ENCODE data around the gene PTCH1. TPM values are rescaled to one million over a fixed set of nuclear protein-coding genes. Genes with fewer than 3 reads are reported as not detected.

PTCH1 gene
- total RNA-seq, 1 donor from 2014 or later = 57.9 TPM

GRCh38 chr9:95463148-95464060 is 53.4 kb downstream of the PTCH1 start:
- DNase-seq (ENCODE audit: low spot score) = no peak

- DNase-seq (ENCODE audit: low spot score) = peak; percentile 78
Observed at GRCh38 chr9:95462249-95463147, 54.3 kb downstream of the PTCH1 start.

GRCh38 chr9:95461448-95462248 is 55.1 kb downstream of the PTCH1 start:
- no peak for DNase-seq (ENCODE audit: low spot score)

GRCh38 chr9:95460518-95461164 is 56.1 kb downstream of the PTCH1 start:
- DNase-seq (ENCODE audit: low spot score) = no peak

- no peak for DNase-seq (ENCODE audit: low spot score)
Observed at GRCh38 chr9:95459851-95460517, 56.8 kb downstream of the PTCH1 start.

GRCh38 chr9:95459178-95459577 is 57.6 kb downstream of the PTCH1 start:
- DNase-seq (ENCODE audit: low spot score) = no peak

GRCh38 chr9:95458666-95459065 is 58.1 kb downstream of the PTCH1 start:
- DNase-seq (ENCODE audit: low spot score) = no peak

GRCh38 chr9:95457769-95458168 is 59.0 kb downstream of the PTCH1 start:
- DNase-seq (ENCODE audit: low spot score) = no peak

- DNase-seq (ENCODE audit: low spot score) = no peak
Observed at GRCh38 chr9:95455714-95456113, 61.1 kb downstream of the PTCH1 start.

GRCh38 chr9:95452176-95452575 is 64.6 kb downstream of the PTCH1 start:
- no peak for DNase-seq (ENCODE audit: low spot score)

GRCh38 chr9:95451065-95451426 is 65.7 kb downstream of the PTCH1 start:
- no peak for DNase-seq (ENCODE audit: low spot score)

- no peak for DNase-seq (ENCODE audit: low spot score)
Observed at GRCh38 chr9:95450171-95451064, 66.4 kb downstream of the PTCH1 start.

GRCh38 chr9:95449016-95449415 is 67.8 kb downstream of the PTCH1 start:
- no peak for DNase-seq (ENCODE audit: low spot score)

GRCh38 chr9:95447660-95448420 is 68.9 kb downstream of the PTCH1 start:
- no peak for DNase-seq (ENCODE audit: low spot score)

- DNase-seq (ENCODE audit: low spot score) = no peak
Observed at GRCh38 chr9:95446984-95447383, 69.8 kb downstream of the PTCH1 start.

- DNase-seq (ENCODE audit: low spot score) = no peak
Observed at GRCh38 chr9:95446259-95446658, 70.5 kb downstream of the PTCH1 start.

GRCh38 chr9:95444160-95444559 is 72.6 kb downstream of the PTCH1 start:
- DNase-seq (ENCODE audit: low spot score) = no peak

- no peak for DNase-seq (ENCODE audit: low spot score)
Observed at GRCh38 chr9:95443301-95443700, 73.5 kb downstream of the PTCH1 start.

GRCh38 chr9:95441081-95441480 is 75.7 kb downstream of the PTCH1 start:
- no peak for DNase-seq (ENCODE audit: low spot score)
